Calu3 (cell line): ENCODE results near the gene DOCK3. TPM values are rescaled to one million over a fixed set of nuclear protein-coding genes. Genes with fewer than 3 reads are reported as not detected.
"Not testable (repeated sequence)": the region's sequence is repeated elsewhere in the genome, so short reads cannot be mapped to it uniquely, and the experiment has no call there.

Source experiments
- BruUV-seq: library from RNA; stranded (reverse); fragments of 400-500 nt; replicated peaks from 2 replicates; lab custom pipeline; 2021; lab: Mats Ljungman, UMichigan
- CTCF ChIA-PET: fragments of 300-600 bp; sonication (Branson Sonifier 250); formaldehyde crosslinking; loops from one replicate; lab custom pipeline; 2022; ENCODE audit warnings: antibody characterized with exemption; lab: Charles Lee
- DNase-seq: peaks from one replicate; pipeline ENCODE4 v3.0.0; 2022
- H3K27ac Mint-ChIP-seq: one replicate; pipeline ENCODE4 v1.8.0; 2022; ENCODE audit warnings: mixed read lengths; ENCODE audit not compliant: unreplicated experiment
- H3K27me3 Mint-ChIP-seq: one replicate; pipeline ENCODE4 v1.8.0; 2022; ENCODE audit warnings: mixed read lengths; ENCODE audit not compliant: unreplicated experiment
- H3K36me3 Mint-ChIP-seq: one replicate; pipeline ENCODE4 v1.8.0; 2022; ENCODE audit warnings: mild to moderate bottlenecking, moderate library complexity, mixed read lengths; ENCODE audit not compliant: insufficient read depth, unreplicated experiment
- H3K4me1 Mint-ChIP-seq: one replicate; pipeline ENCODE4 v1.8.0; 2022; ENCODE audit warnings: mild to moderate bottlenecking, low read depth, mixed read lengths; ENCODE audit not compliant: unreplicated experiment
- H3K4me3 Mint-ChIP-seq: one replicate; pipeline ENCODE4 v1.8.0; 2022; ENCODE audit warnings: mild to moderate bottlenecking, low read depth, moderate library complexity, mixed read lengths; ENCODE audit not compliant: unreplicated experiment
- H3K9me3 Mint-ChIP-seq: one replicate; pipeline ENCODE4 v1.8.0; 2022; ENCODE audit warnings: low read depth, mixed read lengths; ENCODE audit not compliant: unreplicated experiment
- CTCF ChIP-seq: fragments of 200-600 bp; IDR thresholded peaks from one replicate; pipeline ENCODE4 v1.8.0; 2022; ENCODE audit warnings: antibody characterized with exemption; ENCODE audit not compliant: unreplicated experiment
- intact Hi-C: fragments of 100-400 bp; cut with micrococcal nuclease; formaldehyde crosslinking; loops from one replicate; pipeline ENCODE4 v1.10.0; 2022; ENCODE audit not compliant: unreplicated experiment
- total RNA-seq: library from RNA; stranded (reverse); gene quantifications from 2 replicates; pipeline ENCODE4 v1.2.3, GENCODE V29; 2022

Gene DOCK3
- total RNA-seq, 1 experiment from 2014 or later = 0.19 TPM

DNA sequence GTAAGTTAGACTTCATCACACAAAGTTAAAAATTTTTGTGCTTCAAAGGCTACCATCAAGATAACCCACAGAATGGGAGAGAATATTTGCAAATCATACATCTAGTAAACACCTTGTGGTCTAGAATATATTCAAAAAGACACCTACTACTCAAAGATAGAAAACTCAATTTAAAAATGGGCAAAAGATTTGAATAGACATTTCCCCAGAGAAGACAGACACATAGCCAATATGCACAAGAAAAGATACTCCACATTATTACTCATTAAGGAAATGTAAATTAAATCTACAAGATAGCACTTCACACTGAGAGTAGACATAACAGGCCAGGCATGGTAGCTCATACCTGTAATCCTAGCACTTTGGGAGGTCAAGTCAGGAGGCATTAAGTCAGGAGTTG lies 622.6 kb downstream of the DOCK3 start:
- CTCF ChIA-PET = no interaction called here
- no peak for TF ChIP-seq CTCF
- DNase-seq = no peak
- intact Hi-C loops = no loop called here
- no peaks in the 10 kb centered on the region for H3K4me1 Mint-ChIP-seq
- peaks cover 3% of the 10 kb centered on the region for H3K9me3 Mint-ChIP-seq
- BruUV-seq = no TSS peak
- no peaks in the 10 kb centered on the region for H3K36me3 Mint-ChIP-seq
- no peak overlapping the region for H3K27ac Mint-ChIP-seq
- H3K4me3 Mint-ChIP-seq = no peak overlapping the region
- H3K27me3 Mint-ChIP-seq = peaks cover 30% of the 10 kb centered on the region

DNA sequence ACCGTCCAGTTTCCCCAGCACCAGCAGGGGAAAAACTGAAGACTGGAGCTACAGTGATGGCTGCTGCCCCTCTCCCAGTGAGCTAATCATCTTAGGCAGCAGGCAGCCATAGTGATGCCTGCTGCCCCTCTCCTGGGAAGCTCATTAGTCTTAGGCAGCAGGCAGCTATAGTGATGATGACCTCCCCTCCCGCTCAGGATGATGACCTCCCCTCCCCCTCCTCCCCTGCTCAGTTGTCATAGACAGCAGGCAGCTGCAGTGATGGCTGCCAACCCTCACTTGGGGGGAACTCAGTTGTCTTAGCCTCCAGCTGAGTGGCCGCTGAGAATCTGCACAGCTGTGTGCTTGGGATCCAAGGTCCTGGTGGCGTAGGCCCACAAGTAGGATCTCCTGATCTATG lies 629.5 kb downstream of the DOCK3 start:
- no TSS peak for BruUV-seq
- CTCF ChIA-PET = no interaction called here
- Mint-ChIP-seq H3K27ac (no peak overlapping the region), H3K27me3 (peaks cover 68% of the 10 kb centered on the region), H3K4me1 (no peaks in the 10 kb centered on the region), H3K36me3 (no peaks in the 10 kb centered on the region), H3K9me3 (peaks cover 6% of the 10 kb centered on the region), H3K4me3 (no peak overlapping the region)
- intact Hi-C loops = no loop called here
- TF ChIP-seq CTCF = no peak
- no peak for DNase-seq

DNA sequence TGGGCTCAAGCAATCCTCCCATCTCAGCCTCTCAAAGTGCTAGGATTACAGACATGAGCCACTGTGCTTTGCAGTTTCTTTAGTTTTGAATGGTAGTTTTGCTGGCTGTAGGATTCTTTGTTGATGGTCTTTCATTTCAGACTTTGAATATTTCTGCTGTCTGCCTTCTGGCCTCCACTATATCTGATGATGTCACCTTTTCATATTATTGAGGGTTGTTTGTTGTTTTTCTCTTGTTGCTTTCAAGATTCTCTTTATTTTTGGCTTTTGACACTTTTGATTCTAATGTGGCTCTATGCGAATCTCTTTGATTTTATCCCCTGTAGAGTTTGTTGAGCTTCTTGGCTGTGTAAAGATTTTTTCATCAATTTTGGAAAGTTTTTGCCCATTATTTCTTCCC lies 631.4 kb downstream of the DOCK3 start:
- Mint-ChIP-seq H3K4me1 (no peaks in the 10 kb centered on the region), H3K27me3 (peaks cover 50% of the 10 kb centered on the region), H3K9me3 (peaks cover 6% of the 10 kb centered on the region), H3K27ac (no peak overlapping the region), H3K36me3 (no peaks in the 10 kb centered on the region), H3K4me3 (no peak overlapping the region)
- intact Hi-C loops = no loop called here
- BruUV-seq = no TSS peak
- DNase-seq = no peak
- CTCF ChIA-PET = no interaction called here
- TF ChIP-seq CTCF = no peak

- CTCF ChIA-PET = interaction anchor here (0.7 kb wide), 2 partner anchors 21 to 121 kb away, joined by 3 to 4 read pairs; no protein-coding TSS in a partner anchor
- H3K9me3 Mint-ChIP-seq = peaks cover 6% of the 10 kb centered on the region
- H3K27me3 Mint-ChIP-seq = peaks cover 36% of the 10 kb centered on the region
- H3K27ac Mint-ChIP-seq = no peak overlapping the region
- no TSS peak for BruUV-seq
- TF ChIP-seq CTCF = no peak
- H3K4me3 Mint-ChIP-seq = no peak overlapping the region
- H3K36me3 Mint-ChIP-seq = no peaks in the 10 kb centered on the region
- intact Hi-C loops = no loop called here
- H3K4me1 Mint-ChIP-seq = no peaks in the 10 kb centered on the region
- DNase-seq = no peak
Observed at GRCh38 chr3:51307458-51307857, 632.7 kb downstream of the DOCK3 start.

DNA sequence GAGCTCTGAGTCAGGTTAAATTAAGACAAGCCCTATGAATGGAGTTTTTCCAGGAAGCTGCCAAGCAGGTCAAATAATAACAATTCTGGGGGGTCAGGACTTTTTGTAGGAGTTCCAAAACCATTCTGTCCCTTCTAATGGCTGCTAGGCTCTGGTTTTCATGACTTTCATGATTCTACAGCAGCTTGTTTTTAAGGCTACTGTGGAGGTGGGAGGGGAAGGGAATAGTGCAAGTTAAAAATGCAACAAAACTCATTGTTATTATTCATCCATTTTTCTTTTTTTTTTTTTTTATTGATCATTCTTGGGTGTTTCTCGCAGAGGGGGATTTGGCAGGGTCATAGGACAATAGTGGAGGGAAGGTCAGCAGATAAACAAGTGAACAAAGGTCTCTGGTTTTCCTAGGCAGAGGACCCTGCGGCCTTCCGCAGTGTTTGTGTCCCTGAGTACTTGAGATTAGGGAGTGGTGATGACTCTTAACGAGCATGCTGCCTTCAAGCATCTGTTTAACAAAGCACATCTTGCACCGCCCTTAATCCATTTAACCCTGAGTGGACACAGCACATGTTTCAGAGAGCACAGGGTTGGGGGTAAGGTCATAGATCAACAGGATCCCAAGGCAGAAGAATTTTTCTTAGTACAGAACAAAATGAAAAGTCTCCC lies 633.3 kb downstream of the DOCK3 start:
- H3K27ac Mint-ChIP-seq, H3K4me1 Mint-ChIP-seq, BruUV-seq, DNase-seq, H3K4me3 Mint-ChIP-seq, H3K9me3 Mint-ChIP-seq, H3K36me3 Mint-ChIP-seq, intact Hi-C loops: not testable (repeated sequence)
- peaks cover 35% of the 10 kb centered on the region for H3K27me3 Mint-ChIP-seq
- CTCF ChIA-PET = interaction anchor here (0.7 kb wide), 2 partner anchors 22 to 122 kb away, joined by 3 to 4 read pairs; no protein-coding TSS in a partner anchor
